GM12874 (cell line): Measurements from ENCODE around the gene STARD6.

ENCODE experiments used
- CTCF ChIP-seq: IDR thresholded peaks from 2 replicates; pipeline ENCODE4 v1.5.1; 2011; ENCODE audit warnings: low read depth, mild to moderate bottlenecking, control low read depth, low read length, moderate library complexity; ENCODE audit not compliant: insufficient read depth

STARD6 gene

DNA sequence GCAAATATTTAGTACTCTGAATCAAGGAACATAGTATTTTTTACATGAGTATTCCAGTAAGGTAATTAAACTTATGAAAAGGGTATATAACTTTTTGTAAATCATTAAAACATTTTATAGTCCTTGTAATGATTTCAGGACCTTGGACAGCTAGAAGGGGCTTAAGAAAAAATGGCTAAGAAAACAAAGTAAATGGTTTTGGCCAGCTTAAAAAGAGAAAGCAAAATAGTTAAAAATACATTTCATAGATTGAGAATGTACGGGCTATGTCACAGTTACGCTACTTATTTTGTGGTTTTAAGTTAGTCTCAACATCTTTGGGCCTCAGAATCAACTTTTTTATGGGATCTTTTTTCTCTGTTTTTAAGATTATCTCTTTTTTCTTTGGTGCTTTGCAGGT lies 61.6 kb downstream of the STARD6 start:
- TF ChIP-seq CTCF = no peak

GRCh38 chr18:54294274-54294673 lies 63.4 kb downstream of the STARD6 start:
- TF ChIP-seq CTCF = no peak

DNA sequence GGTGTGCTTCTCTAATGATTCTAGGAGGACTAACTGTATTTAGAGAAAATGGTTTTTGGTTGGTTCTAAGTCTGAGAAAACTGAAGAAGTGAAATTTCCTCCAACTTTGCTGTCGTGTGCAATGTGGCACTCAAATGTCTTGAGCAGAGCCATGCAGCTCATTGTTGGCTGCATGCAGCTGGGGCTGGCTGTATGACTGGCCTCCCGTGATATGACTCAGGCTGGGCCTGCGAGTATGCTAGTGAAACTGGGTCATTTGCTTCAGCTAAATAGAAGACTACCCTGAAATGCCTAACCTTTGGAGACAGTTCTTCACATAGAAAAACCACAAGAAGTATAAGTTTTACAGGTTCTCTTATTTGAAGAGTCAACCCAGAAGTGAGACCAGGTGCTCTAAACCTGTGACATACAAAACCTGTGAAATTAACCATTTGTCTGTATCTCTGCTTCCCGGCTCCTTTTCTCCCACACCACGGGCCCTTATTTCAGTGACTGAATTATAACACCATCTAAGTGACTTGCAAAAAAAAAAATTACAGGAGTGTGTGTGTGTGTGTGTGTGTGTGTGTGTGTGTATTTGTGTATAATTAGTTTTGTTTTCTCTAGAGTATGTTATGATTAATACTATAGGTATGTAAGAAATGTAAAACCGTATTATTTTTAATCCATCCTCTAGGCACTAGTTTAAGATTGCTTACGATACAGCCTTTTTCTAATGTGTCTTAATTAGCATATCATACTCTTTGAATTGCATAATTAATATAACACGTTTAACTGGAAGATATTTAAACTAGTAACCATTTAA lies 72.5 kb downstream of the STARD6 start:
- TF ChIP-seq CTCF = no peak

GRCh38 chr18:54284535-54284934 lies 73.1 kb downstream of the STARD6 start:
- TF ChIP-seq CTCF = no peak

DNA sequence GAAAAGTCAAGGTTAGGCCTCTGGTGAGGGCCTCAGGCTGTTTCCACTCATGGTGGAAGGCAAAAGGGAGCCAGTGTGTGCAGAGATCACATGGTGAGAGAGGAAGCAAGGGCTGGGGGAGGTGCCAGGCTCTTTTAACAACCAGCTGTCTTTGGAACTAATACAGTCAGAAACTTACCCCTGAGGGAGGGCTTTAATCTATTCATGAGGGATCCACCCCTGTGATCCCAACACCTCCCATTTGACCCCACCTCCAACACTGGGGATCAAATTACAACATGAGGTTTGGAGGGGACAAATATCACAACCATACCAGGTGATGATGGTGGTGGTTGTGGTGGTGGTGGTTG lies 77.5 kb downstream of the STARD6 start:
- TF ChIP-seq CTCF = no peak

DNA sequence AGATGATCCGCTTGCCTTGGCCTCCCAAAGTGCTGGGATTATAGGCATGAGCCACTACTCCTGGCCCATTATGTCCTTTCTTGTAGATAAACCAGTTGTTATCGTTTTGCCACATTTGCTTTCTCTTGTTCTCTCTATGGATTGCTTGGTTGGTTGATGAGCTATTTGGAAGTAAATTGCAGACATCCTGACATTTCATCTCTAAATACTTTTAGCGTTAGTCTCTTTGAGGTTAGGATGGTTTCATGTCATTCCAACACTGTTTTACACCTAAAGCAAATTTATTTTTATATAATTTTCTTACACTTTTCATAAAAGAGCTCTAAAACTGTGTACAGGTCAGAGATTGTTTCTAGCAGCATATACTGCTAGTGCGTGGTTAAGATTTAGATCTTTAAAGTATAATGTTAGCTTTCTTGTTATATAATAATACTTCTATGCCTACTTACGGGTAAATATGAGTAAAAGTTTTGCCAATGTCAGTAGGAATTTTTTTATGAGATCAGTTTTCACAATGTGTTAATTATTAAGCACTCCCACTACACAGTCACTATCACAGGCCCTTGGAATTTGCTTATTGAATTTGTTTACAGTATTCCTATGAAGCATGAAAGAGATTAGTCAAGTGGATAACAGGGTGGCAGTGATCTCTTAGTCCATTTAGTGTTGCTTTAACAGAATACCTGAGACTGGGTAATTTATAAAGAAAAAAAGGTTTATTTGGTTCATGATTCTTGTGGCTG lies 78.0 kb downstream of the STARD6 start:
- TF ChIP-seq CTCF = no peak

GRCh38 chr18:54278615-54279014 lies 79.0 kb downstream of the STARD6 start:
- no peak for TF ChIP-seq CTCF
